ENCODE measurements around the gene NEK4. TPM values are rescaled to one million over a fixed set of nuclear protein-coding genes. Genes with fewer than 3 reads are reported as not detected.

The NEK4 gene
- total and polyA plus RNA-seq, 10 donors: 3.2 to 28.0 (median 23.3) TPM

GRCh38 chr3:52704611-52705437, 65.9 kb downstream of the NEK4 start:
- intact Hi-C loops (cut with DNase I; ENCODE audit: low total_unique reads): no loop called here
- Histone ChIP-seq H3K4me3 (peak overlapping the region; percentile 92 to 100 (median 100)), H3K36me3 (peaks cover 0 to 27% (median 13%) of the 10 kb centered on the region in 6 donors), H3K27ac (peak overlapping the region; percentile 84 to 96 (median 94)), H3K9me3 (no peaks in the 10 kb centered on the region), H3K4me1 (peaks cover 30 to 75% (median 38%) of the 10 kb centered on the region in 6 donors), H3K27me3 (replicated peaks in 1 of 7) (no peaks in the 10 kb centered on the region)
- no peak for DNase-seq
- TF ChIP-seq POLR2A (IDR thresholded peaks at IDR 0.05) (no peak), POLR2AphosphoS5 (IDR thresholded peaks at IDR 0.05) (no peak)
- WGBS, 5 donors: 2 to 19% (median 7%) methylated on average over 5 to 22 of the region's 22 CpGs

- H3K36me3 ChIP-seq: peaks cover 0 to 27% (median 13%) of the 10 kb centered on the region in 6 donors
- no peak overlapping the region for H3K4me3 ChIP-seq
- peaks cover 30 to 61% (median 36%) of the 10 kb centered on the region in 6 donors for H3K4me1 ChIP-seq
- TF ChIP-seq POLR2A (IDR thresholded peaks at IDR 0.05) (no peak), POLR2AphosphoS5 (IDR thresholded peaks at IDR 0.05) (no peak), CTCF (IDR thresholded peaks at IDR 0.05 in 8 of 11, conservative IDR thresholded peaks at IDR 0.05 in 3 of 11) (no peak)
- H3K27ac ChIP-seq: no peak overlapping the region
- intact Hi-C loops (cut with DNase I; ENCODE audit: low total_unique reads): no loop called here
- no peaks in the 10 kb centered on the region for H3K27me3 ChIP-seq (replicated peaks in 1 of 7)
- no peaks in the 10 kb centered on the region for H3K9me3 ChIP-seq
- DNase-seq: no peak
- WGBS, 5 donors: 78 to 94% (median 90%) methylated on average over 7 of the region's 7 CpGs
These were observed 67.4 kb downstream of the NEK4 start for GRCh38 chr3:52703341-52703740.

GRCh38 chr3:52697632-52697965, 73.1 kb downstream of the NEK4 start:
- no peaks in the 10 kb centered on the region for H3K27me3 ChIP-seq (replicated peaks in 1 of 7)
- peak overlapping the region in 3 of 8 donors; percentile 5 to 64 (median 37) for H3K27ac ChIP-seq
- intact Hi-C loops (cut with DNase I; ENCODE audit: low total_unique reads): no loop called here
- 95 to 98% (median 96%) methylated on average over 4 of the region's 4 CpGs for WGBS, 5 donors
- peaks cover 0 to 76% (median 55%) of the 10 kb centered on the region in 6 donors for H3K36me3 ChIP-seq
- TF ChIP-seq POLR2A (IDR thresholded peaks at IDR 0.05): no peak
- no peak for TF ChIP-seq POLR2AphosphoS5 (IDR thresholded peaks at IDR 0.05)
- DNase-seq: no peak
- peaks cover 0 to 29% (median 0%) of the 10 kb centered on the region in 6 donors for H3K4me1 ChIP-seq
- H3K4me3 ChIP-seq: no peak overlapping the region
- H3K9me3 ChIP-seq: no peaks in the 10 kb centered on the region

GRCh38 chr3:52696830-52697631, 73.7 kb downstream of the NEK4 start:
- Histone ChIP-seq H3K9me3 (no peaks in the 10 kb centered on the region), H3K4me3 (no peak overlapping the region), H3K27ac (peak overlapping the region in 4 of 8 donors; percentile 3 to 64 (median 21)), H3K27me3 (replicated peaks in 1 of 7) (no peaks in the 10 kb centered on the region), H3K36me3 (peaks cover 0 to 82% (median 60%) of the 10 kb centered on the region in 6 donors), H3K4me1 (peaks cover 0 to 23% (median 0%) of the 10 kb centered on the region in 6 donors)
- TF ChIP-seq POLR2A (IDR thresholded peaks at IDR 0.05) (no peak), CTCF (IDR thresholded peaks at IDR 0.05 in 8 of 11, conservative IDR thresholded peaks at IDR 0.05 in 3 of 11) (no peak), POLR2AphosphoS5 (IDR thresholded peaks at IDR 0.05) (no peak)
- WGBS, 5 donors: 62 to 75% (median 69%) methylated on average over 2 of the region's 2 CpGs
- DNase-seq: no peak
- intact Hi-C loops (cut with DNase I; ENCODE audit: low total_unique reads): no loop called here
